OCI-LY3 (cell line): ENCODE data around the gene CHIT1.

Source experiments
- CTCF ChIP-seq: fragments of 200-600, 300-600 bp; sonication (generic); IDR thresholded peaks from 2 replicates; pipeline ENCODE4 v1.5.1; 2014; ENCODE audit warnings: antibody characterized with exemption, low read length, low read depth
- EZH2phosphoT487 ChIP-seq: fragments of 200-600 bp; shearing (Covaris generic); IDR thresholded peaks from 2 replicates; pipeline ENCODE4 v1.6.1; 2018; ENCODE audit warnings: antibody characterized with exemption, mixed run types, low read depth

- TF ChIP-seq CTCF (no peak), EZH2phosphoT487 (no peak)
Measured at GRCh38 chr1:203200916-203201315, 28.6 kb downstream of the CHIT1 start.
